ENCODE data around the gene CASTOR1. TPM values are rescaled to one million over a fixed set of nuclear protein-coding genes. Genes with fewer than 3 reads are reported as not detected.

Gene CASTOR1
- total and polyA plus RNA-seq, 2 donors (not counting 3 experiments of a cell fraction or from before 2014, with no cell fraction given): 8.1 to 26.8 TPM

DNA sequence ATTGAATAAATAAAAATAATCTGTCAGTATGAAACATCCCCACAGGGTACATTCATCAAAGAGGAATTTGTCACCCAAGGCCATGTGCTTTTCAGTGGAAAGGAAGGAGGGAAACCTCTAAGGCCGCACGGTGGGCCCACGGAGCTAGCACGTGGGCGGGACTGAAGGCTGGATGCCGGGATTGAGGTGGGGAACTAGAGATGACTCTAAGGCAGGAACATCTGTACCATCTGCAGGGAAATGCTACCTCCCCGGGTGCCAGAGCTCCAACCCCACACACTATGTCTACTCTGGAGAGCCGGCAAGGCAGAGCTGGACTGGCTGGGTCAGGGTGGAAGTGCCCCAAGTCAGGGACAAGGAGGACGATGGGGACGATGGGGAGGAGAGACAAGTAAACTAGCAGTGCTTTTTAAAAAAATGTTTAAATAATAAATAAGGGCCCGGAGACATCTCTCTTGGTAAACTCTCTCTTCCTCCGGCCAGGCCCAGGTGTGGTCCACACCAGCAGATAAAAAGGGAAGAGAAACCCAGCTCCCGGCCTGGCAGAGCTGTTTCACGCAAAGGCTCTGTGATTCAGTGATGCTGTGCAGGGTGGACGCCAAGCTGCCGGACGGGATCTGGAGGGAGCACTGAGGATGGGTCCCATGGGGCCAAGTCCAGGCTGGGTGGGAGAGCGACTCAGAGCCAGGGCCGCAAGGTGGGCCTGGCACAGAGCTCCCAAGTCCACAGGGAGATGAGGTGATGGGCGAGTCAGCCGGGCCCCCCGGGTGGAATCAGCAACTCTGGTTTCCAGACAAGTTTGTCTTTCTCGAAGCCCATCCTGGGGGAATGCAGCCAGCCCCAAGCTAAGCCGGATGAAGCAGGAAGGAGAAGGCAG lies 48.5 kb downstream of the CASTOR1 start:
- no peak overlapping the region for H2AFZ ChIP-seq (ENCODE audit: low read depth, low read length)
- no peaks in the 10 kb centered on the region for H3K9me3 ChIP-seq (replicated peaks; ENCODE audit: control insufficient read depth, insufficient read depth, low read length)
- H3K4me1 ChIP-seq (ENCODE audit: control insufficient read depth, extremely low read depth, insufficient read depth, low read length): peaks cover 2% of the 10 kb centered on the region
- H3K9ac ChIP-seq (replicated peaks; ENCODE audit: extremely low read depth, insufficient read depth, low read length): no peak overlapping the region
- H3K36me3 ChIP-seq (ENCODE audit: control insufficient read depth in 2 of 2, extremely low read depth in 1 of 2, insufficient read depth in 2 of 2, low read length in 2 of 2): no peaks in the 10 kb centered on the region
- peaks cover 8 to 19% of the 10 kb centered on the region in 2 experiments for H3K27me3 ChIP-seq (ENCODE audit: control insufficient read depth in 2 of 2, insufficient read depth in 2 of 2, low read length in 2 of 2)
- no TSS peak for BruUV-seq (replicated peaks)
- FAIRE-seq (no peak), DNase-seq (ENCODE audit: low read depth, low spot score) (no peak)
- dilution Hi-C loops (cut with MboI; ENCODE audit: extremely low pct_ligation_motif_present, low sequenced_read_pairs) (no loop called here), intact Hi-C loops (cut with micrococcal nuclease) (no loop called here)
- CTCF ChIA-PET: no interaction called here
- no peak overlapping the region for H3K27ac ChIP-seq (ENCODE audit: insufficient read depth, low read depth, low read length)
- no peak overlapping the region for H3K4me3 ChIP-seq (replicated peaks in 1 of 3; ENCODE audit: insufficient read depth in 1 of 3, low read depth in 1 of 3, low read length in 3 of 3)
- no peaks in the 10 kb centered on the region for H4K20me1 ChIP-seq (replicated peaks; ENCODE audit: control insufficient read depth, extremely low read depth, insufficient read depth, low read length)
- no peaks in the 10 kb centered on the region for H3K79me2 ChIP-seq (ENCODE audit: control insufficient read depth, insufficient read depth, low read length)
- H3K9me1 ChIP-seq (replicated peaks; ENCODE audit: control insufficient read depth, extremely low read depth, insufficient read depth, low read length): no peaks in the 10 kb centered on the region
- POLR2A ChIA-PET: no interaction called here
- TF ChIP-seq, protein P1, sequence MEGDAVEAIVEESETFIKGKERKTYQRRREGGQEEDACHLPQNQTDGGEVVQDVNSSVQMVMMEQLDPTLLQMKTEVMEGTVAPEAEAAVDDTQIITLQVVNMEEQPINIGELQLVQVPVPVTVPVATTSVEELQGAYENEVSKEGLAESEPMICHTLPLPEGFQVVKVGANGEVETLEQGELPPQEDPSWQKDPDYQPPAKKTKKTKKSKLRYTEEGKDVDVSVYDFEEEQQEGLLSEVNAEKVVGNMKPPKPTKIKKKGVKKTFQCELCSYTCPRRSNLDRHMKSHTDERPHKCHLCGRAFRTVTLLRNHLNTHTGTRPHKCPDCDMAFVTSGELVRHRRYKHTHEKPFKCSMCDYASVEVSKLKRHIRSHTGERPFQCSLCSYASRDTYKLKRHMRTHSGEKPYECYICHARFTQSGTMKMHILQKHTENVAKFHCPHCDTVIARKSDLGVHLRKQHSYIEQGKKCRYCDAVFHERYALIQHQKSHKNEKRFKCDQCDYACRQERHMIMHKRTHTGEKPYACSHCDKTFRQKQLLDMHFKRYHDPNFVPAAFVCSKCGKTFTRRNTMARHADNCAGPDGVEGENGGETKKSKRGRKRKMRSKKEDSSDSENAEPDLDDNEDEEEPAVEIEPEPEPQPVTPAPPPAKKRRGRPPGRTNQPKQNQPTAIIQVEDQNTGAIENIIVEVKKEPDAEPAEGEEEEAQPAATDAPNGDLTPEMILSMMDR (IDR thresholded peaks at IDR 0.05; ENCODE audit: extremely low read depth in 1 of 2, insufficient read depth in 1 of 2, low read depth in 1 of 2, low read length in 2 of 2): no peak
- TF ChIP-seq EZH2 (IDR thresholded peaks at IDR 0.05; ENCODE audit: borderline replicate concordance, low read depth, low read length, severe bottlenecking) (no peak), JUN (IDR thresholded peaks at IDR 0.05; ENCODE audit: borderline replicate concordance, insufficient read depth, insufficient read length, low read depth) (no peak), GATA2 (IDR thresholded peaks at IDR 0.05; ENCODE audit: insufficient read depth, insufficient read length, low read depth, low read length) (no peak)
- no peak overlapping the region for H3K4me2 ChIP-seq (ENCODE audit: insufficient read depth, low read length)

Data from endothelial cell of umbilical vein (primary cell).